22Rv1 (cell line): Measurements from ENCODE around the gene KRT5.

Experiments used
- CTCF ChIP-seq: fragments of 450-650 bp; IDR thresholded peaks from 2 replicates; pipeline ENCODE4 v1.5.1; 2017; ENCODE audit warnings: mild to moderate bottlenecking
- ZFX ChIP-seq: fragments of 450-650 bp; IDR thresholded peaks from 2 replicates; pipeline ENCODE4 v1.6.1; 2017; ENCODE audit warnings: antibody characterized with exemption, borderline replicate concordance

GRCh38 chr12:52529417-52529816 is 9.2 kb upstream of the KRT5 start:
- TF ChIP-seq CTCF, result no peak
- no peak for TF ChIP-seq ZFX
